Activated CD8-positive, alpha-beta T cell treated with anti-CD3 and anti-CD28 coated beads for 36 hours (primary cell): Measurements from ENCODE around the gene BRCA1. TPM values are rescaled to one million over a fixed set of nuclear protein-coding genes. Genes with fewer than 3 reads are reported as not detected.
A peak's percentile ranks its signal among the peaks of the same experiment; 100 is the strongest.

Source experiments
- ATAC-seq: fragments of 200-7000 bp; cut with Tn5 transposase; one replicate; pipeline ENCODE4 v1.10.0; 2021; ENCODE audit warnings: mild to moderate bottlenecking, moderate library complexity
- CTCF ChIA-PET: fragments of 350-600 bp; sonication (Branson Sonifier 250); formaldehyde crosslinking; loops from one replicate; lab custom pipeline; 2021; ENCODE audit warnings: antibody characterized with exemption; lab: Charles Lee
- POLR2A ChIA-PET: fragments of 350-600 bp; sonication (Branson Sonifier 250); formaldehyde crosslinking; loops from one replicate; lab custom pipeline; 2021; ENCODE audit warnings: antibody characterized with exemption; lab: Charles Lee
- DNase-seq: peaks from one replicate; pipeline ENCODE4 v3.0.0-alpha.2; 2020
- H3K27ac Mint-ChIP-seq: one replicate; pipeline ENCODE4 v1.8.0; 2021; ENCODE audit warnings: mild to moderate bottlenecking, mixed read lengths
- H3K27me3 Mint-ChIP-seq: one replicate; pipeline ENCODE4 v1.8.0; 2021; ENCODE audit warnings: mixed read lengths
- H3K36me3 Mint-ChIP-seq: one replicate; pipeline ENCODE4 v1.8.0; 2021; ENCODE audit warnings: low read depth, mixed read lengths
- H3K4me1 Mint-ChIP-seq: one replicate; pipeline ENCODE4 v1.8.0; 2021; ENCODE audit warnings: low read depth, mixed read lengths
- H3K4me3 Mint-ChIP-seq: one replicate; pipeline ENCODE4 v1.8.0; 2021; ENCODE audit warnings: mild to moderate bottlenecking, moderate library complexity, mixed read lengths
- H3K9me3 Mint-ChIP-seq: one replicate; pipeline ENCODE4 v1.8.0; 2021; ENCODE audit warnings: mixed read lengths
- CTCF ChIP-seq: fragments of 200-600 bp; IDR thresholded peaks from one replicate; pipeline ENCODE4 v1.8.0; 2022; ENCODE audit warnings: antibody characterized with exemption, mild to moderate bottlenecking
- intact Hi-C: fragments of 100-400 bp; cut with micrococcal nuclease; formaldehyde crosslinking; loops from one replicate; pipeline ENCODE4 v1.10.0; 2022
- total RNA-seq, 2 experiments: library from RNA; stranded (reverse); gene quantifications; one replicate each; pipeline ENCODE4 v1.2.3, GENCODE V29; 2021

The BRCA1 gene
- 10 to 100 TPM; 84.5 to 92.9 TPM for total RNA-seq

- peak; percentile 99 for ATAC-seq
- Mint-ChIP-seq H3K4me3 (peak within 1 kb of the TSS; percentile 87), H3K27me3 (no peaks in the 10 kb centered on the region), H3K27ac (peak within 1 kb of the TSS; percentile 98), H3K9me3 (no peaks in the 10 kb centered on the region), H3K36me3 (peaks cover 38% of the 10 kb centered on the region), H3K4me1 (peaks cover 16% of the 10 kb centered on the region)
- intact Hi-C loops, result loop anchor here (2.0 kb wide), 1 partner anchor 45 kb away; the partner anchor contains the start of gene NBR1
- no peak for TF ChIP-seq CTCF
- peak; percentile 99 for DNase-seq
- CTCF ChIA-PET, result interaction anchor here (0.7 to 2.7 kb wide), 3 partner anchors 46 to 101 kb away, joined by 3 to 8 read pairs (median 4); partner anchors contain the start of gene TMEM106A
- POLR2A ChIA-PET, result interaction anchor here (0.5 to 5.8 kb wide), 17 partner anchors 9 to 236 kb away, joined by 3 to 35 read pairs (median 4); partner anchors contain the start of genes NBR1 and RPL27
Observed at GRCh38 chr17:43125133-43125966, at the start of gene BRCA1. BRCA1 (minus strand) TSS chr17:43125364; CDS start chr17:43124096, 1,268 bp downstream.

- POLR2A ChIA-PET, result interaction anchor here (0.6 to 4.4 kb wide), 13 partner anchors 9 to 1307 kb away, joined by 3 to 61 read pairs (median 3); partner anchors contain the start of genes BRCA1, IFI35, RPL27 and TMEM106A
- no peak for TF ChIP-seq CTCF
- Mint-ChIP-seq H3K9me3 (no peaks in the 10 kb centered on the region), H3K36me3 (peaks cover 15% of the 10 kb centered on the region), H3K4me3 (no peak overlapping the region), H3K4me1 (peaks cover 39% of the 10 kb centered on the region), H3K27me3 (no peaks in the 10 kb centered on the region), H3K27ac (no peak overlapping the region)
- intact Hi-C loops, result loop anchor here (2.0 to 5.0 kb wide), 2 partner anchors 40 to 47 kb away; partner anchors contain the start of genes BRCA1 and TMEM106A
- CTCF ChIA-PET, result interaction anchor here (0.8 to 1.7 kb wide), 6 partner anchors 28 to 167 kb away, joined by 3 to 5 read pairs (median 4); partner anchors contain the start of genes BRCA1 and TMEM106A
- ATAC-seq, result no peak
- DNase-seq, result peak; percentile 29
Observed at GRCh38 chr17:43171586-43172487, 46.7 kb upstream of the BRCA1 start.

GRCh38 chr17:43170766-43171585 is 45.8 kb upstream of the BRCA1 start, which contains the start of gene NBR1:
NBR1 (plus strand) TSS chr17:43171214; CDS start chr17:43175800, 4,586 bp downstream.
- intact Hi-C loops, result loop anchor here (2.0 to 5.0 kb wide), 2 partner anchors 41 to 46 kb away; partner anchors contain the start of genes BRCA1 and TMEM106A

More at GRCh38 chr17:43170766-43171585, 45.8 kb upstream of the BRCA1 start, which contains the start of gene NBR1:
- Mint-ChIP-seq H3K27ac (no peak within 1 kb of the TSS), H3K4me1 (peaks cover 33% of the 10 kb centered on the region), H3K9me3 (no peaks in the 10 kb centered on the region), H3K36me3 (peaks cover 8% of the 10 kb centered on the region), H3K27me3 (no peaks in the 10 kb centered on the region), H3K4me3 (no peak within 1 kb of the TSS)
- ATAC-seq (peak; percentile 85), DNase-seq (peak; percentile 99)
- no peak for TF ChIP-seq CTCF
- POLR2A ChIA-PET, result interaction anchor here (0.6 to 4.4 kb wide), 12 partner anchors 38 to 346 kb away, joined by 3 to 61 read pairs (median 4); partner anchors contain the start of genes BRCA1, IFI35, RPL27 and TMEM106A
- CTCF ChIA-PET, result interaction anchor here (1.1 to 1.7 kb wide), 4 partner anchors 29 to 168 kb away, joined by 3 to 5 read pairs (median 4); partner anchors contain the start of genes BRCA1 and TMEM106A
